Neural progenitor cell (in vitro differentiated cells): ENCODE data around the gene CBFA2T3.

Experiments
- EZH2 ChIP-seq: fragments of 200-600 bp; sonication (generic); IDR thresholded peaks from 2 replicates; pipeline ENCODE4 v1.6.1; 2017; ENCODE audit warnings: antibody characterized with exemption, mild to moderate bottlenecking, moderate library complexity
- TF ChIP-seq, protein P1 (sequence below): fragments of 200-600 bp; sonication (generic); IDR thresholded peaks from 2 replicates; pipeline ENCODE4 v1.5.1; 2017; ENCODE audit warnings: antibody characterized with exemption, mild to moderate bottlenecking

DNA sequence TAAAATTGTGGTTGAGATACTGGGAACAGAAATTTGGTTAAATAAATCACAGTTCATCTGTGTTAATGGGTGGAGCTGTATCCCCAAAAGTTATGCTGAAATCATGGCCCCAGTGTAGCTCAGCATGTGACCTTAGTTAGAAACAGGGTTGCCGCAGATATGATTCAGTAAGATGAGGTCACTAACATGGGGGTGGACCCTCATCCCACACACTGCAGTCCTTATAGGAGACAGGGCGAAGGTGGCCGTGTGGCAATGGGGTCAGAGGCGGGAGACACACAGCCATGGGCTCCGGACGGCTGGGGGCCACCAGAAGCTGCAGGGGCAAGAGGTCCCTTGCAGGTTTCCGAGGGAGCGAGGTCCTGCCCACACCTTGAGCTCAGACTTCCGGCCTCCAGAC is 130.9 kb downstream of the CBFA2T3 start:
- TF ChIP-seq EZH2: no peak
- TF ChIP-seq, protein P1, sequence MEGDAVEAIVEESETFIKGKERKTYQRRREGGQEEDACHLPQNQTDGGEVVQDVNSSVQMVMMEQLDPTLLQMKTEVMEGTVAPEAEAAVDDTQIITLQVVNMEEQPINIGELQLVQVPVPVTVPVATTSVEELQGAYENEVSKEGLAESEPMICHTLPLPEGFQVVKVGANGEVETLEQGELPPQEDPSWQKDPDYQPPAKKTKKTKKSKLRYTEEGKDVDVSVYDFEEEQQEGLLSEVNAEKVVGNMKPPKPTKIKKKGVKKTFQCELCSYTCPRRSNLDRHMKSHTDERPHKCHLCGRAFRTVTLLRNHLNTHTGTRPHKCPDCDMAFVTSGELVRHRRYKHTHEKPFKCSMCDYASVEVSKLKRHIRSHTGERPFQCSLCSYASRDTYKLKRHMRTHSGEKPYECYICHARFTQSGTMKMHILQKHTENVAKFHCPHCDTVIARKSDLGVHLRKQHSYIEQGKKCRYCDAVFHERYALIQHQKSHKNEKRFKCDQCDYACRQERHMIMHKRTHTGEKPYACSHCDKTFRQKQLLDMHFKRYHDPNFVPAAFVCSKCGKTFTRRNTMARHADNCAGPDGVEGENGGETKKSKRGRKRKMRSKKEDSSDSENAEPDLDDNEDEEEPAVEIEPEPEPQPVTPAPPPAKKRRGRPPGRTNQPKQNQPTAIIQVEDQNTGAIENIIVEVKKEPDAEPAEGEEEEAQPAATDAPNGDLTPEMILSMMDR: no peak
